Sigmoid colon (tissue), 4 donors: ENCODE data around the gene CCNG2.

ENCODE experiments used
- CTCF ChIP-seq, 4 experiments: fragments of 450-650 bp in 3 of 4; fragments of 200-600 bp in 1 of 4; IDR thresholded peaks; one replicate each; pipeline ENCODE4 v1.5.1; 2016 to 2019; ENCODE audit warnings: antibody characterized with exemption in 4 of 4, mild to moderate bottlenecking in 3 of 4, moderate library complexity in 2 of 4
- EP300 ChIP-seq, 4 donors: sonication (generic); formaldehyde crosslinking; IDR thresholded peaks; one replicate each; pipeline ENCODE4 v1.6.1; 2017; ENCODE audit warnings: antibody characterized with exemption in 4 of 4
- POLR2A ChIP-seq, 2 donors: fragments of 450-650 bp; IDR thresholded peaks; one replicate each; pipeline ENCODE4 v1.6.1; 2016; ENCODE audit warnings: antibody characterized with exemption in 2 of 2, mild to moderate bottlenecking in 2 of 2, moderate library complexity in 2 of 2

DNA sequence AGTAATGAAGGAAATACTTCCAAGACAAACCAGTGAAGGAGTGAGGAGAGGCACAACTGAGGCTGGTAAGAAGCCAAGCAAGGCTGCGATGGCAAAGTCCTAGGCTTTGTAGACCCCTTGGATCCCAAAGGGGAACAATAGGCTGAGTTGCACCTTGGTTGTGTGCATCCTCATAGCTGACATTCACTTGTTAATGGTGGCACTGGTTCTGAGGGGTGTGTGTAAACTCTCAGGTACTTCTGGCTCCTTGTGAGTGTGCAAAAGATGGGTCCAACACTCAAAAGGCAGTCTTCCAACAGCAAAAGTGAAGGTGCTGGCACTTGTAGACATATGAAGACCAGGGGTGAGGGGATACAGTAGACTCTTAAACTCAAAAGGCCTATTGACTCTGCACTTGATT is 60.5 kb downstream of the CCNG2 start:
- no peak for TF ChIP-seq CTCF (IDR thresholded peaks at IDR 0.05)
- no peak for TF ChIP-seq POLR2A (IDR thresholded peaks at IDR 0.05)
- TF ChIP-seq EP300 (IDR thresholded peaks at IDR 0.05): no peak
